ENCODE results near the gene SEC23A. TPM values are rescaled to one million over a fixed set of nuclear protein-coding genes. Genes with fewer than 3 reads are reported as not detected.

Gene SEC23A
- 157 TPM for total RNA-seq

GRCh38 chr14:39102969-39103957, at the start of gene SEC23A:
SEC23A (minus strand) TSS chr14:39103235; CDS start chr14:39096118, 7,117 bp downstream.

GRCh38 chr14:39114073-39114838, 11.2 kb upstream of the SEC23A start, which contains the start of gene GEMIN2:
GEMIN2 (plus strand) TSS chr14:39114323; CDS start chr14:39114339, 16 bp downstream.

Small RNA genes lying within 50 kb of the gene (small RNA-seq; reads per million reads assigned to genes)
- not detected for gene AL109628.1
- gene RF00019, result not detected

Other genes with a start within 250 kb of the SEC23A start
- 49.6 TPM for gene GEMIN2, start 11.1 kb upstream of the SEC23A start, total RNA-seq
- 92.5 TPM for gene TRAPPC6B, start 67.1 kb upstream of the SEC23A start, total RNA-seq
- 49.1 TPM for gene PNN, start 72.0 kb upstream of the SEC23A start, total RNA-seq
- 28.1 TPM for gene MIA2, start 130.7 kb upstream of the SEC23A start, total RNA-seq

Measured in diencephalon (tissue), 1 donor.